ENCODE data around the gene NLN.

The NLN gene

GRCh38 chr5:65811004-65811403, 89.0 kb downstream of the NLN start:
- DNase-seq: no peak

- no peak for DNase-seq
These were observed 89.9 kb downstream of the NLN start for GRCh38 chr5:65811885-65812284.

GRCh38 chr5:65812648-65813047, 90.6 kb downstream of the NLN start:
- DNase-seq: no peak

- no peak for DNase-seq
These were observed 91.2 kb downstream of the NLN start for GRCh38 chr5:65813174-65813573.

- DNase-seq: no peak
These were observed 93.2 kb downstream of the NLN start for GRCh38 chr5:65815161-65815560.

- no peak for DNase-seq
These were observed 94.7 kb downstream of the NLN start for GRCh38 chr5:65816729-65817128.

GRCh38 chr5:65817931-65818330, 95.9 kb downstream of the NLN start:
- no peak for DNase-seq

GRCh38 chr5:65818592-65818991, 96.6 kb downstream of the NLN start:
- no peak for DNase-seq

GRCh38 chr5:65819215-65819904, 97.4 kb downstream of the NLN start:
- no peak for DNase-seq

- DNase-seq: no peak
These were observed 97.9 kb downstream of the NLN start for GRCh38 chr5:65819905-65820240.

GRCh38 chr5:65820373-65820772, 98.4 kb downstream of the NLN start:
- no peak for DNase-seq

GRCh38 chr5:65821966-65822365, 100.0 kb downstream of the NLN start:
- DNase-seq: no peak

- DNase-seq: no peak
These were observed 100.7 kb downstream of the NLN start for GRCh38 chr5:65822710-65823109.

GRCh38 chr5:65823204-65823603, 101.2 kb downstream of the NLN start:
- no peak for DNase-seq

GRCh38 chr5:65823845-65824445, 101.9 kb downstream of the NLN start:
- no peak for DNase-seq

- DNase-seq: no peak
These were observed 103.7 kb downstream of the NLN start for GRCh38 chr5:65825408-65826328.

GRCh38 chr5:65828022-65828896, 106.3 kb downstream of the NLN start:
- no peak for DNase-seq

GRCh38 chr5:65830856-65831255, 108.9 kb downstream of the NLN start:
- DNase-seq: no peak

- DNase-seq: no peak
These were observed 109.3 kb downstream of the NLN start for GRCh38 chr5:65831276-65831675.

GRCh38 chr5:65832152-65832551, 110.1 kb downstream of the NLN start:
- no peak for DNase-seq

- no peak for DNase-seq
These were observed 110.7 kb downstream of the NLN start for GRCh38 chr5:65832603-65833228.

- DNase-seq: no peak
These were observed 111.8 kb downstream of the NLN start for GRCh38 chr5:65833780-65834179.
